Natural killer cell (primary cell): Measurements from ENCODE around the gene MEF2D. TPM values are rescaled to one million over a fixed set of nuclear protein-coding genes. Genes with fewer than 3 reads are reported as not detected.

Experiments used
- ATAC-seq, 3 donors: fragments of 150-1000 bp in 2 of 3; fragments of 200-7000 bp in 1 of 3; cut with Tn5 transposase; 1 replicate in 1 of 3; 2 replicates in 2 of 3; pipeline ENCODE4 v1.10.0; 2021; ENCODE audit warnings: mild to moderate bottlenecking in 2 of 3, moderate library complexity in 2 of 3
- DNase-seq, 2 donors: peaks; one replicate each; pipeline versions ENCODE4 v3.0.0 to v3.0.0-alpha.2; 2013 to 2021; ENCODE audit warnings: mixed read lengths in 1 of 2
- H3K27ac ChIP-seq: one replicate; pipeline ENCODE4 v1.5.1; 2013; ENCODE audit warnings: mild to moderate bottlenecking, low read length
- H3K27me3 ChIP-seq: one replicate; pipeline ENCODE4 v1.6.1; 2013; ENCODE audit warnings: low read length; ENCODE audit not compliant: control insufficient read depth, insufficient read depth
- H3K36me3 ChIP-seq: one replicate; pipeline ENCODE4 v1.6.1; 2013; ENCODE audit warnings: low read length; ENCODE audit not compliant: control insufficient read depth, insufficient read depth
- H3K4me1 ChIP-seq: one replicate; pipeline ENCODE4 v1.6.1; 2013; ENCODE audit warnings: low read length; ENCODE audit not compliant: control insufficient read depth, insufficient read depth
- H3K4me3 ChIP-seq: one replicate; pipeline ENCODE4 v1.5.1; 2013; ENCODE audit warnings: low read length
- H3K9me3 ChIP-seq: one replicate; pipeline ENCODE4 v1.6.1; 2013; ENCODE audit warnings: low read length; ENCODE audit not compliant: control insufficient read depth, insufficient read depth
- H3K27ac Mint-ChIP-seq, 2 donors: one replicate each; pipeline ENCODE4 v1.8.0; 2022; ENCODE audit warnings: mild to moderate bottlenecking in 2 of 2, mixed read lengths in 2 of 2, moderate library complexity in 1 of 2
- H3K27me3 Mint-ChIP-seq, 2 donors: one replicate each; pipeline ENCODE4 v1.8.0; 2022; ENCODE audit warnings: low read depth in 2 of 2, mixed read lengths in 2 of 2
- H3K36me3 Mint-ChIP-seq: one replicate; pipeline ENCODE4 v1.8.0; 2022; ENCODE audit warnings: mixed read lengths
- H3K4me1 Mint-ChIP-seq, 2 donors: one replicate each; pipeline ENCODE4 v1.8.0; 2022; ENCODE audit warnings: mixed read lengths in 2 of 2
- H3K4me3 Mint-ChIP-seq: one replicate; pipeline ENCODE4 v1.8.0; 2022; ENCODE audit warnings: mild to moderate bottlenecking, moderate library complexity, mixed read lengths
- H3K9me3 Mint-ChIP-seq, 2 donors: one replicate each; pipeline ENCODE4 v1.8.0; 2022; ENCODE audit warnings: mixed read lengths in 2 of 2
- WGBS: methylation state at CpG from one replicate; pipeline ENCODE4 v1.1.7; 2013; ENCODE audit warnings: missing lambda C conversion rate; ENCODE audit not compliant: insufficient coverage; 5-methylcytosine and 5-hydroxymethylcytosine counted together
- intact Hi-C: fragments of 100-400 bp; cut with micrococcal nuclease; formaldehyde crosslinking; loops from one replicate; pipeline ENCODE4 v1.14.2; 2022
- total RNA-seq, 4 donors: library from RNA; stranded (reverse); fragments of 120-200 nt in 1 of 4; gene quantifications; one replicate each; pipeline versions ENCODE4 v1.2.3 to v1.2.4, GENCODE V29; 2013 to 2022
- TF ChIP-seq, protein P1 (sequence below): fragments of 200-600 bp; IDR thresholded peaks from one replicate; pipeline ENCODE4 v1.8.0; 2022; ENCODE audit warnings: antibody characterized with exemption

Gene MEF2D
- total RNA-seq, 3 donors from 2014 or later (not counting 1 experiment from before 2014, with no cell fraction given) = 232 to 298 (median 284) TPM

- no peaks in the 10 kb centered on the region for H3K36me3 Mint-ChIP-seq
- Histone ChIP-seq H3K9me3 (no peaks in the 10 kb centered on the region), H3K36me3 (no peaks in the 10 kb centered on the region), H3K4me3 (peak overlapping the region; percentile 86), H3K4me1 (peaks cover 19% of the 10 kb centered on the region), H3K27ac (peak overlapping the region; percentile 98), H3K27me3 (no peaks in the 10 kb centered on the region)
- ATAC-seq (peak; percentile 86 to 97 (median 87)), DNase-seq (peak; percentile 93 to 100)
- no peaks in the 10 kb centered on the region for H3K9me3 Mint-ChIP-seq
- peak overlapping the region; percentile 95 for H3K4me3 Mint-ChIP-seq
- TF ChIP-seq, protein P1, sequence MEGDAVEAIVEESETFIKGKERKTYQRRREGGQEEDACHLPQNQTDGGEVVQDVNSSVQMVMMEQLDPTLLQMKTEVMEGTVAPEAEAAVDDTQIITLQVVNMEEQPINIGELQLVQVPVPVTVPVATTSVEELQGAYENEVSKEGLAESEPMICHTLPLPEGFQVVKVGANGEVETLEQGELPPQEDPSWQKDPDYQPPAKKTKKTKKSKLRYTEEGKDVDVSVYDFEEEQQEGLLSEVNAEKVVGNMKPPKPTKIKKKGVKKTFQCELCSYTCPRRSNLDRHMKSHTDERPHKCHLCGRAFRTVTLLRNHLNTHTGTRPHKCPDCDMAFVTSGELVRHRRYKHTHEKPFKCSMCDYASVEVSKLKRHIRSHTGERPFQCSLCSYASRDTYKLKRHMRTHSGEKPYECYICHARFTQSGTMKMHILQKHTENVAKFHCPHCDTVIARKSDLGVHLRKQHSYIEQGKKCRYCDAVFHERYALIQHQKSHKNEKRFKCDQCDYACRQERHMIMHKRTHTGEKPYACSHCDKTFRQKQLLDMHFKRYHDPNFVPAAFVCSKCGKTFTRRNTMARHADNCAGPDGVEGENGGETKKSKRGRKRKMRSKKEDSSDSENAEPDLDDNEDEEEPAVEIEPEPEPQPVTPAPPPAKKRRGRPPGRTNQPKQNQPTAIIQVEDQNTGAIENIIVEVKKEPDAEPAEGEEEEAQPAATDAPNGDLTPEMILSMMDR = no peak
- intact Hi-C loops = loop anchor here (1.0 to 2.0 kb wide), 4 partner anchors 44 to 151 kb away; partner anchors contain the start of gene GPATCH4
- no peaks in the 10 kb centered on the region for H3K27me3 Mint-ChIP-seq
- H3K4me1 Mint-ChIP-seq = peaks cover 11 to 20% of the 10 kb centered on the region in 2 donors
- whole genome bisulfite sequencing = 0% methylated on average over 59 of the region's 59 CpGs
- peak overlapping the region; percentile 97 to 99 for H3K27ac Mint-ChIP-seq
Observed at GRCh38 chr1:156456625-156457465, 43.7 kb downstream of the MEF2D start.

DNA sequence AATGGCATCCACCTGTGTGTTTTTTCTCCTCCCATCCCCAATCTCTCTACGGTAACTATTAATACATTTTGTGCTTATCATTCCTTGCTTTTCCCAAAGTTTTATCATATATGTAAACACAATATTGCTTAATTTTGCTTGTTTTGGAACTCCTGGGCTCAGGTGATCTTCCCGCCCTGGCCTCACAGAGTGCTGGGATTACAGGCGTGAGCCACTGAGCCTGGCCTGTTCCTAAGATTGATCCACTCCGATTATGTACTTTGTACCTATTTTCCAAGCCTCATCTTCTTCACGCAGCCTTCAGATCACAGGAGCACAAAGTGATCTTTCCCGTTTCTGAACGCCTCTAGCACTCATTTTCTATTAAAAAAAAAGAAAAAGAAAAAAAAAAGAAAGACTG lies 45.2 kb downstream of the MEF2D start:
- TF ChIP-seq, protein P1 = no peak
- Mint-ChIP-seq H3K27ac (peak overlapping the region; percentile 97 to 99), H3K9me3 (no peaks in the 10 kb centered on the region), H3K4me3 (no peak overlapping the region), H3K4me1 (peaks cover 11 to 16% of the 10 kb centered on the region in 2 donors), H3K36me3 (no peaks in the 10 kb centered on the region), H3K27me3 (no peaks in the 10 kb centered on the region)
- no peaks in the 10 kb centered on the region for H3K36me3 ChIP-seq
- H3K27ac ChIP-seq = no peak overlapping the region
- DNase-seq = no peak
- 94% methylated on average over 7 of the region's 7 CpGs for WGBS
- H3K4me1 ChIP-seq = peaks cover 19% of the 10 kb centered on the region
- intact Hi-C loops = no loop called here
- H3K9me3 ChIP-seq = no peaks in the 10 kb centered on the region
- H3K27me3 ChIP-seq = no peaks in the 10 kb centered on the region
- no peak for ATAC-seq
- H3K4me3 ChIP-seq = no peak overlapping the region

- DNase-seq (no peak), ATAC-seq (no peak)
- Histone ChIP-seq H3K27me3 (no peaks in the 10 kb centered on the region), H3K36me3 (no peaks in the 10 kb centered on the region), H3K4me1 (peaks cover 19% of the 10 kb centered on the region), H3K27ac (no peak overlapping the region), H3K4me3 (no peak overlapping the region), H3K9me3 (no peaks in the 10 kb centered on the region)
- Mint-ChIP-seq H3K36me3 (no peaks in the 10 kb centered on the region), H3K4me3 (no peak overlapping the region), H3K27me3 (peaks cover 7 to 10% of the 10 kb centered on the region in 2 donors), H3K27ac (no peak overlapping the region), H3K9me3 (no peaks in the 10 kb centered on the region), H3K4me1 (peaks cover 11 to 16% of the 10 kb centered on the region in 2 donors)
- no CpG with 5 or more reads among the region's 1 CpG for WGBS
- intact Hi-C loops = no loop called here
- TF ChIP-seq, protein P1 = no peak
Observed at GRCh38 chr1:156452907-156453306, 47.7 kb downstream of the MEF2D start.
